ENCODE results near the gene KRTAP10-6.
"Not testable (repeated sequence)": the region's sequence is repeated elsewhere in the genome, so short reads cannot be mapped to it uniquely, and the experiment has no call there.

KRTAP10-6 gene

DNA sequence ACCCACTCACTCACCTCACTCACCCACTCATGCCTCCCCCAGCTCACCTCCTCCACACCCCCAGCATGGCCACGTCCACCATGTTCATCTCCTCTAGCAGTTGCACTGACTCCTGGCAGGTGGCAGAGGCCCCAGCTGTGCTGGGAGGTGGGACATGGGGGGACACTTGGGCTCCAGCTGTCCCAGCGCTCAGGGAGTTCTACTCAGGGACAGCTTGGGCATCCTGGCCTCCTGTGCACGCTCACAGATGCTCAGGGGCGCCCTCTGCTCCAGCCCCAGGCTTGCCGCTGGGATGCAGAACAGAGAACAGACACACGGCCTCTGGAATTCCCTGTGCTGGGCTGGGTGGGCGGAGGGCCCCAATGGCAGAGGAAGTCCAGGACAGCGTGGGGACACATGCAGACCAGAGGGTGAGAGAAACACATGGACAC, 24.8 kb upstream of the KRTAP10-6 start:
- no peak for DNase-seq

DNA sequence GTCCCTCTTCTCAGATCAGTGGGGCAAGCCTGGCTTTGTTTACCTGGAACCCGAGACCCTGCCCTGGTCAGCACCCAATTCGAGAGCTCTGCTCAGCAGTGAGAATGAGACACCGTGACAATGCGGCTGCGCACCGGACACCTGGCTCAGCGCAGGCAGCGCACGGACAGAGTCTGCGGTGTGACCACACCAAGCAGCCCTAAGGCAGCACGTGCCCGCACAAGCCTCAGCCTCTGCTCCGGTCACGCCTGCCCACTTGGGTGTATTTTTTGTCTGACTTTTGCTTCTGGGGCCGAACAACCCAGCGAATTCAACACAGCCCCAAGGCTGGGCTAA, 24.3 kb upstream of the KRTAP10-6 start:
- no peak for DNase-seq

DNA sequence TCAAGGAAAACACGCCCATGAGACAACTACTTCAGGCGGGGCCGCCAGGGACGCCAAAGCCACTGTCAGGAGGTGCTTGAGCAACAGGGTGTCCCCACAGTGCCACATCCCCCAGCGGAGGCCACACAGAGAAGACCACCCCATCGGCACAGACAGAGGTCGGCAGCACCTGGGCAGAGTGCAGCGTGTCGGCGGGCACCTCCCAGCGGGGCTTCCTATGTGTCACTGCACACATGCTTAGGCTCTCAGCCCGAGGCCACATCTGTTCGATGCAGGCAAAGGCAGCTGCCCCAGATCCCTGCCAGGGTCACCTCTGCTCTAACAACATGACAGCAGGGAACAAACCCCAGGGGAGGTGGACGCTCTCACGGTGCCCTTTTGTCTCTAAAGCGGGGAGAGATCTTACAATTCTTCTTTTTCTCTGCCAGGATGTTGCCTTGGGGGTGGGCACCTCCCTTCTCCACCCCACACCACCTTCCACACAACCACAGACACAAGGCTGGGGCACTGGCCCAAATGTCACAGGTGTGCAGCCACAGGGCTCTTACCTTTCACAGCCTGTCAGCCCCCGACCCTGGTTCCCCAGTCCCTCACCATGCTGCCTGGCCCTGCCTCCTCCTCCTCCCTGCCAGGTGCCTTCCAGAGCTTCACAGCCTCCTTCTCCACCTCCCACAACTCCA, 23.7 kb upstream of the KRTAP10-6 start:
- no peak for DNase-seq

DNA sequence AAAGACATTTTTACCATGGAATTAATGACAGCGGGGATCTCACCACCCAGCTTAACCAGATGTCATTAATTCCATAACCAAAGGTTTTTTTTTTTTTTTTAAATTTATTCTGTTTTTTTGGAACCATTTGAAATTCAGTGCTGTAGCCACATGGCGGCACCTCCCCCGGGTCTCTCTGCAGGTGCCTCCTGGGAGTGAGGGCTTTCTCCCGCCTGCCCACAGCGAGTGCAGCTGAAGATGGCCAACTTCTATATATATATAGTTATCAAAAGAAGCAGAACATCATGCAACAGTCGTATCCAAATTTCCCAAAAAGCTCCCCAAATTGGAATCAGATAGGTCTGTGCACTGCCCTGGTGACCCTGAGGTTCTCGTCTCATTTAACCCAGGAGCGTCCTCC, 23.2 kb upstream of the KRTAP10-6 start:
- no peak for DNase-seq

DNA sequence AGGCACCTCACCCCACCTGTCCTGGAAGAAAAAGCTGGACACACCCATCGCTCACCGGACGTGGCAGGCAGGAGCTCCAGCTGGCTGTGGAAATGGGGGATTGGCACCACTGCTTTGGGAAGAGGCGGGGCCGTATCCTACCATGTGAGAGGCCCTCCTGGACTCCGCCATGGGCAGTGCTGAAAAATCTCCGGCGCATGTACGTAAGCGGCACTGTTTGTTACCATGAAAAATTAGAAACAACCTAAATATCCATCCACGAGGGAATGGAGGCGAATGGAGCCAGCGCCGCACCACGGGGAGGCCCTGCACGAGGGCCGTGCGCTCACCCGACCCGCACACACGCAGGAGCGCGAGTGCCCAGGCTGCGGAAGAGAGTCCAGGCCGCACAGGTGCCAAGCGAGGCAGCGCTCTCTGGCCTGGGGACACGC, 22.7 kb upstream of the KRTAP10-6 start:
- no peak for DNase-seq

GRCh38 chr21:44614161-44614631, 21.9 kb upstream of the KRTAP10-6 start:
- DNase-seq = no peak

GRCh38 chr21:44613386-44614155, 21.3 kb upstream of the KRTAP10-6 start:
- DNase-seq = no peak

DNA sequence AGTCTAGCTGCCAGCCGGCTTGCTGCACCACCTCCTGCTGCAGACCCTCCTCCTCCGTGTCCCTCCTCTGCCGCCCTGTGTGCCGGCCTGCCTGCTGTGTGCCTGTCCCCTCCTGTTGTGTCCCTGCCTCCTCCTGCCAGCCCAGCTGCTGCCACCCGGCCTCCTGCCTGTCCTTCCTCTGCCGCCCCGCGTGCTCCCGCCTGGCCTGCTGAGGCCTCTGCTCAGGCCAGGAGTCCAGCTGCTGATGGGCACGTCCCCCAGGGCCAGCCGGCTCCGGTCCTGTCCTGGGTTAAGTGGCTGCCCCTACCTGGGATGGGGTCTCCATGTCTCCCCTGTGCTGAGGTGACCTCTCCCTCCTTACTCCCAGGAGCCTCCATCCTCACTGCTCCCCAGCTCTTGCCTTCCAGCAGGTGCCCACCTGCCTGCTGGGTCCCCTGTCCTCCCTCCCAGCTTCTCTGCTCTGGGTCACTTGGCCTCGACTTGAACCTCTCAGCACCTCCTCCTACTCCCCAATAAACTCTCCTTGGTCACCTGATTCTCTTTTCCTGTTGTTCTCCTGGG, 20.4 kb upstream of the KRTAP10-6 start:
- DNase-seq = no peak

GRCh38 chr21:44612029-44612486, 19.8 kb upstream of the KRTAP10-6 start, which contains the start of gene KRTAP10-8:
Gene KRTAP10-8 (plus strand): TSS chr21:44612079. CDS start chr21:44612101, 22 bp downstream.
- DNase-seq = no peak

- no peak for DNase-seq
These were observed 19.2 kb upstream of the KRTAP10-6 start for GRCh38 chr21:44611551-44611950.

DNA sequence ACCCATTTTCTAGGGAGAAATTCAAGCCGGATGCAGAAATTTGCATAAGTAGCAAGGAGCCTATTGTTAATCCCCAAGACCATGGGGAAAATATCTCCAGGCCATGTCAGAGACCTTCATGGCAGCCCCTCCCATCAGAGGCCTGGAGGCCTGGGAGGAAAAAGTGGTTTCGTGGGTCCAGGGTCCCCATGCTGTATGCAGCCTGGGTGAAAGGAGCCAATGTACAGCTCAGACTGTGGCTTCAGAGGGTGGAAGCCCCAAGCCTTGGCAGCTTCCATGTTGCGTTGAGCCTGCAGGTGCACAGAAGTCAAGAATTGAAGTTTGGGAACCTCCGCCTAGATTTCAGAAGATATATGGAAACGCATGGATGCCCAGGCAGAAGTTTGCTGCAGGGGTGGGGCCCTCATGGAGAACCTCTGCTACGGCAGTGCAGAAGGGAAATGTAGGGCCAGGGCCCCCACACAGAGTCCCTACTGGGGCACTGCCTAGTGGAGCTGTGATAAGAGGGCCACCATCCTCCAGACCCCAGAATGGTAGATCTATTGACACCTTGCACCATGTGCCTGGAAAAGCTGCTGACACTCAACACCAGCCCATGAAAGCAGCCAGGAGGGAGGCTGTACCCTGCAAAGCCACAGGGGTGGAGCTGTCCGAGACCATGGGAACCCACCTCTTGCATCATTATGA, 18.0 kb upstream of the KRTAP10-6 start:
- not testable (repeated sequence) for DNase-seq

DNA sequence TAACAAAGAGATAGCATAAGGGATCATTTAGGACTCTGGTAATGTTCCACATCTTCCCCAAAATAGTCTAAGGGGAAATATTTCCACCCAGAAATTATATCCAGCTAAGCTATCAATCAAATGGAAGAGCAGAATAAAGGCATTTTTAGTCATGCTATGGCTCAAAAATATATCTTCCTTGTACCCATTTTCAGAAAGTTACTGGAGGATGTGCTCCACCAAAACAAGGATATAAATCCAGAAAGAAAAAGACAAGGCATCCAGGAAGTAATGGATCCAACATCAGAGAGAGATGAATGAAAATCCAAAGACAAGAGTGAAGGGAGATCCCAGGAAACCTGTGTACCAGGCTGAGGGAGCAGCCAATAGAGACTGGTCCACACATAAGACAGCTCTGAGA, 16.9 kb upstream of the KRTAP10-6 start:
- no peak for DNase-seq

- no peak for DNase-seq
These were observed 14.2 kb upstream of the KRTAP10-6 start for GRCh38 chr21:44606495-44606894.

DNA sequence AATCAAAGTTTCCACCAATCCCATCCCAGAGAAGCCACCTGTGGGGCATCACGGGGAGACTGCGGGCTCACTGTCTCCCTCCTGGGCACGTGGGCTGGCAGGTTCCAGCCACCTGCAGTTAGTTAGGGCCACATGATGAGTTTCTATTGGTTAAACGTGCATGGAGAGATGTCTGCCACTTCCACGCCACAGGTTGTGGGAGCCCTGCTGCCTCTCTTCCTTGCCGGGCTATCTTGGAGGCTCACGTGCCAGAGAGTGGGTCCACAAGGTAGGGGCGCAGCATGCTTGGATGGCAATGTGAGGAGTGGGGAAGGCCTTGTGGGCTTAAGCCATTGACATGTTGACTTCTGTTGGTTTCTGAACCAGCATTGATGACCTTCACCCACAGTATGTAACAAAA, 11.6 kb upstream of the KRTAP10-6 start:
- no peak for DNase-seq

DNA sequence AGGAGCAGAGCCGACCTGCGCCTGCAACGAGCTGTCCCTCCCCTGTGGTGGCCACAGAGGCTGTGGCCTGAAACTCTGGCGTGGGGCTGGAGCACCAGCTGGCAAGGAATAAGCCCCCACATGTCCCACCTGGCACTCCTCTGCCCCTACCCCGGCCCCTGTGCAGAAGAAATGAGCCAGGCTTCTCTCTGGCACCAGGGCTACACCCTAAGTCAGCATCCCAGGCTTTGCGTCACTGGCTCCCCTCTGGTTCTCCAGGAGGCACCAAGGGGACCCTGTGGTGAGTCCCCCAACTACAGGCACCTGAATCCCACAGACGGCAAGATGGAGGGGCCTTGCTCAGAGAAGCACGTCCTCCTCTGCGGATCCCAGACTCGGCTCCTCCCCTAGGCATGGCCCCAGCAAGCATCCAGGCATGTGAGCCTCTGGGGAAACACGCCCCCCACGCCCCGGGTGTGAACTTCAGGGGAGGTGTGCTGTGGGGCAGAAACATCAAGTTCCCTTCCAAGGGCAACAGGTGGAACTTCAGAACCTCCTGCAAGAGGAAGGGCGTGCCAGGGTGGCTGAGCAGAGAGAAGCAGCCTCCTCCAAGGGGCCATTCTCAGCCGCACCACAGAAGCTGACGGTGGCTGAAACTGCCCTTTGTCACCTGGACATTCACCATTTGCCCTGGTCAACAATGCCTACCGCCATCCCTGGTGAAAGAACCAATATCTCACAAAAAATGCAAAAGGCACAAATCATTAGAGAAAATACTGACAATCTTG, 11.0 kb upstream of the KRTAP10-6 start:
- DNase-seq = no peak

- DNase-seq = no peak
These were observed 10.2 kb upstream of the KRTAP10-6 start for GRCh38 chr21:44602463-44602850.

DNA sequence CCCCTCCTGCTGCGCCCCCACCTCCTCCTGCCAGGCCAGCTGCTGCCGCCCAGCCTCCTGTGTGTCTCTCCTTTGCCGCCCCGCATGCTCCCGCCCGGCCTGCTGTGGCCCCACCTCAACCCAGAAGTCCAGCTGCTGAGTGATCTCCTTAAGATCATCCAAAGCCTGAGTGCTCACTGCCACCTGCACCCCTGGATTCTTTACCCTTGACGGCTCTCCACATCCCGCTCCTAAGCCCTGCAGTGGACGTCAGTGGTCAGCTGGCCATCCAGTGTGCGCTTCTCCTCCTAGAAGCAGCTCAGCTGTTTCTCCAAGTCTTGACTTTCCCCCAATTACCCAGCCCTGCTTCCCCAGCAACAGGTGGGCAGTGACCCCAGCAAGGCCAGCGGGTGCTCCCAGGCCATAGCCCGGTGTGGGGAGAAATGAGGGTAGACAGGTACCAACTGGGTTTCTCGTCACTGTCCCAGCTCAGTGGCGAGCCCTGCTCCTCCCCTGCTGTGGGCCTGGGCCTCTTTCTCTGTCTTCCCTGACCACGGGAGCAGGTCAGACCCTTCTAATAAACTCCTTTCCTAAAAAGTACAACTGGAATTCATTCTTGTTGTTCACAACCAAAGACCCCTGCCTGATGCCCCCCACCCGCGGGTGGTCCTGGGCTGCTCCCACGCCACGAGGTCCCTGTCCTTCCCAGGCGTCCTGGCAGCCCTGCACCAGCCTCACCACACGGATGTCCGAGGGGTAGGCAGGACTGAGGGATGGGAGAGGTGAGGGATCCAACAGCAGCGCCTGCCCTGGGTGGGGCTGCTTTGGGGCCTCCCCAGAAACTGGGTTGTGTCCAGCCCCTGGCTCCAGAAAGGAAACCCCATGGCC, 9.5 kb upstream of the KRTAP10-6 start:
- no peak for DNase-seq

DNA sequence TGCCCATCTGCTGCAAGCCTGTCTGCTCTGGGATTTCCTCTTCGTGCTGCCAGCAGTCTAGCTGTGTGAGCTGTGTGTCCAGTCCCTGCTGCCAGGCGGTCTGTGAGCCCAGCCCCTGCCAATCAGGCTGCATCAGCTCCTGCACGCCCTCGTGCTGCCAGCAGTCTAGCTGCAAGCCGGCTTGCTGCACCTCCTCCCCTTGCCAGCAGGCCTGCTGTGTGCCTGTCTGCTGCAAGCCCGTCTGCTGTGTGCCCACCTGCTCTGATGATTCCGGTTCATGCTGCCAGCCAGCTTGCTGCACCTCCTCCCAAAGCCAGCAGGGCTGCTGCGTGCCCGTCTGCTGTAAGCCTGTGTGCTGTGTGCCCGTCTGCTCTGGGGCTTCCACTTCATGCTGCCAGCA, 8.8 kb upstream of the KRTAP10-6 start:
- DNase-seq = not testable (repeated sequence)

GRCh38 chr21:44600118-44600978, 8.0 kb upstream of the KRTAP10-6 start, which contains the start of gene KRTAP10-7:
Gene KRTAP10-7 (plus strand): TSS chr21:44600597. CDS start chr21:44600622, 25 bp downstream.
- DNase-seq = not testable (repeated sequence)

Data from stimulated activated CD4-positive, alpha-beta T cell treated with anti-CD3 and anti-CD28 coated beads, Interleukin-2, amount 100 ng/mL, for 24 hours (primary cell).